ENCODE data around the gene YPEL4.

YPEL4 gene

DNA sequence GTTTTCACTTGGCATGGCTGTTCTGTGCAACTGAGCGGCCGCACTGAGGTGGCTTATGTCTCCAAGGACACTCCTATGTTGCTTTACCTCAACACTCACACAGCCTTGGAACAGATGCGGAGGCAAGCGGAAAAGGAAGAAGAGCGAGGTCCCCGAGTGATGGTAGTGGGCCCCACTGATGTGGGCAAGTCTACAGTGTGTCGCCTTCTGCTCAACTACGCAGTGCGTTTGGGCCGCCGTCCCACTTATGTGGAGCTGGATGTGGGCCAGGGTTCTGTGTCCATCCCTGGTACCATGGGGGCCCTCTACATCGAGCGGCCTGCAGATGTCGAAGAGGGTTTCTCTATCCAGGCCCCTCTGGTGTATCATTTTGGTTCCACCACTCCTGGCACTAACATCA, 10.0 kb upstream of the YPEL4 start:
- peaks cover 2% of the 10 kb centered on the region for H3K79me2 ChIP-seq
- H3K36me3 ChIP-seq (ENCODE audit: control insufficient read depth, insufficient read depth, low read length): no peaks in the 10 kb centered on the region
- no peak overlapping the region for H3K27ac ChIP-seq
- H3K4me3 ChIP-seq (ENCODE audit: low read depth, low read length): no peak overlapping the region
- H3K4me2 ChIP-seq (ENCODE audit: low read length): no peak overlapping the region
- no peak overlapping the region for H3K9ac ChIP-seq
- H2AFZ ChIP-seq: no peak overlapping the region
- TF ChIP-seq, protein P1, sequence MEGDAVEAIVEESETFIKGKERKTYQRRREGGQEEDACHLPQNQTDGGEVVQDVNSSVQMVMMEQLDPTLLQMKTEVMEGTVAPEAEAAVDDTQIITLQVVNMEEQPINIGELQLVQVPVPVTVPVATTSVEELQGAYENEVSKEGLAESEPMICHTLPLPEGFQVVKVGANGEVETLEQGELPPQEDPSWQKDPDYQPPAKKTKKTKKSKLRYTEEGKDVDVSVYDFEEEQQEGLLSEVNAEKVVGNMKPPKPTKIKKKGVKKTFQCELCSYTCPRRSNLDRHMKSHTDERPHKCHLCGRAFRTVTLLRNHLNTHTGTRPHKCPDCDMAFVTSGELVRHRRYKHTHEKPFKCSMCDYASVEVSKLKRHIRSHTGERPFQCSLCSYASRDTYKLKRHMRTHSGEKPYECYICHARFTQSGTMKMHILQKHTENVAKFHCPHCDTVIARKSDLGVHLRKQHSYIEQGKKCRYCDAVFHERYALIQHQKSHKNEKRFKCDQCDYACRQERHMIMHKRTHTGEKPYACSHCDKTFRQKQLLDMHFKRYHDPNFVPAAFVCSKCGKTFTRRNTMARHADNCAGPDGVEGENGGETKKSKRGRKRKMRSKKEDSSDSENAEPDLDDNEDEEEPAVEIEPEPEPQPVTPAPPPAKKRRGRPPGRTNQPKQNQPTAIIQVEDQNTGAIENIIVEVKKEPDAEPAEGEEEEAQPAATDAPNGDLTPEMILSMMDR (IDR thresholded peaks at IDR 0.05): no peak
- H3K9me3 ChIP-seq (ENCODE audit: control insufficient read depth, low read length): no peaks in the 10 kb centered on the region
- no peaks in the 10 kb centered on the region for H3K27me3 ChIP-seq (ENCODE audit: control insufficient read depth, insufficient read depth, low read length)
- H3K4me1 ChIP-seq: no peaks in the 10 kb centered on the region

DNA sequence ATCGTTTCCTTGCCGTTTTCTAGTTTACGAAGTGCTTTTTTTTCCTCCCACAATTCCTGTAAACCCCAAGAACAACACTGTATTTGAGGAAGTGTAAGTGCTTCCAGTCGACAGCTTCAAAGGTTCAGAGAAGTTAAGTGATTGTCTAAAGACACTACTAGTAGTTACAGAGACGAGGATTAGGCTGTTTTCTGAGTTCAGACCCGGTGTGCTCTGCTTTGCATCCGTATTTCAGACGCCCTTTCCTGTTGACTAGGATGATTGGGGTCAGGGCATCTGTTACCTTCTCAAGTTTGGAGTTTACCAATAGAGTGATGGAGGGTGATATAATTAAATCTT, 8.3 kb upstream of the YPEL4 start:
- no peaks in the 10 kb centered on the region for H3K27me3 ChIP-seq (ENCODE audit: control insufficient read depth, insufficient read depth, low read length)
- TF ChIP-seq, protein P1 (IDR thresholded peaks at IDR 0.05): no peak

DNA sequence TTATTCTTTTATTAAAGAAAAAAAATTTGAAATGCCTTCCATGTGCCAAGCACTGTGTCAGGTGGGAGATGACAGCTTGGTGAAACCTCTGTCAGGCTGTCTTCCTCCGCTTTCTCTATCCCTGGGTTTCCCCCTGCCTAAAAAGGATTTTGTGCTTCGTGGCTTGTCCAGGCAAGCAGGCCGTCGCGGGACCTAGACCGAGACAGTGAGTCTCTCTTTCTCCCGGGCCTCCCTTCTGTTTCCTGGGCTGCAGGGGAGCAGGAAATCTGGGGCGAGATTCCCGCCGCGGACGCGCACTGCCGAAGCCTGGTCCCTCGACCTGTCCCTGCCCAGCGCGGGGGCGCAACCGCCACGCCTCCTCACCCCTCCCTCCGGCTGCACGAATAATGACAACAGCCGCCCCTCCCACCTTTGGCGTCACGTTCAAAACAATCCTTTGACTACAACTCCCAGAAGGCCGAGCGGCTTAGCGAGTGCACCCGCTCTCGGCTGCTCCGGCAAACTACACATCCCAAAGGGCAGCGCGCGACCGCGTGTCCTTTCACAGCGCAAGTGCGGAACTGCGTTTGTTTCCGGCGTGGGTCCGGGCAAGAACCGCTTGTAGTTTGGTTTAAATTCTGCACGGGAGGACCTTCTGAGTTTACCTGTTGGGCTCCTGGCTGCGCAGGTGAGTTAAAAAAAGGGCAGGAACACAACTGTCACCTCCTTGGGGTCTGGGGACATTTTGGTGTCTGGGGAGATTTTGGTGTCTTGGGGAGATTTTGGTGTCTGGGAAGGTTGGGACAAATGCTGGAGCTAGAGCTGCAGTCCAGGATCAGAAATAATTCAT, 7.7 kb upstream of the YPEL4 start, which contains the start of gene CLP1:
TSS of gene CLP1 (plus strand) at position 569 of the 829 bp plus-strand sequence. CDS start 1,715 bp downstream, outside the sequence.
- no peaks in the 10 kb centered on the region for H3K9me3 ChIP-seq (ENCODE audit: control insufficient read depth, low read length)
- no peaks in the 10 kb centered on the region for H3K4me1 ChIP-seq
- no peaks in the 10 kb centered on the region for H3K36me3 ChIP-seq (ENCODE audit: control insufficient read depth, insufficient read depth, low read length)
- H3K4me2 ChIP-seq (ENCODE audit: low read length): peak within 1 kb of the TSS; percentile 86
- H3K4me3 ChIP-seq (ENCODE audit: low read depth, low read length): peak within 1 kb of the TSS; percentile 81
- peak within 1 kb of the TSS; percentile 88 for H2AFZ ChIP-seq
- no peak within 1 kb of the TSS for H3K9ac ChIP-seq
- H3K27ac ChIP-seq: peak within 1 kb of the TSS; percentile 74
- TF ChIP-seq, protein P1 (IDR thresholded peaks at IDR 0.05): no peak
- peaks cover 2% of the 10 kb centered on the region for H3K79me2 ChIP-seq
- no peaks in the 10 kb centered on the region for H3K27me3 ChIP-seq (ENCODE audit: control insufficient read depth, insufficient read depth, low read length)

More for the DNA sequence above, 8.3 kb upstream of the YPEL4 start:
- no peaks in the 10 kb centered on the region for H3K9me3 ChIP-seq (ENCODE audit: control insufficient read depth, low read length)
- peak overlapping the region; percentile 74 for H3K27ac ChIP-seq
- H3K4me3 ChIP-seq (ENCODE audit: low read depth, low read length): peak overlapping the region; percentile 81
- H3K4me1 ChIP-seq: no peaks in the 10 kb centered on the region
- H3K9ac ChIP-seq: no peak overlapping the region
- H2AFZ ChIP-seq: peak overlapping the region; percentile 86
- no peaks in the 10 kb centered on the region for H3K36me3 ChIP-seq (ENCODE audit: control insufficient read depth, insufficient read depth, low read length)
- peak overlapping the region; percentile 86 for H3K4me2 ChIP-seq (ENCODE audit: low read length)
- H3K79me2 ChIP-seq: peaks cover 2% of the 10 kb centered on the region

DNA sequence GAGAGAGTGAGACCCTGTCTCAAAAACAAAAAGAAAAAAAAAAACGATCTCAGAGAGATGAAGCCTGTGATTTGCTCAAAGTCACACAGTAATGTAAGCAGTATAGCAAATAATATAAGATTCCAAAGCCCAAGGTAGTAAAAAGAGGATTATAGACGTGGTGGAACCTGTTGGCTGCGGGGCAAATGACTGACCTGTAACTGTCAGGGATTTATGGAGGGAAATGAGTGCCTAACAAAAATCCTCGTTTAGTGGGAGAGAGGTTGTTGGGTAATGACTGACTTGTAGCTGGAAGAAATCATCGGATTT, 7.1 kb upstream of the YPEL4 start:
- no peaks in the 10 kb centered on the region for H3K4me1 ChIP-seq
- no peak overlapping the region for H3K9ac ChIP-seq
- no peaks in the 10 kb centered on the region for H3K27me3 ChIP-seq (ENCODE audit: control insufficient read depth, insufficient read depth, low read length)
- H3K79me2 ChIP-seq: peaks cover 2% of the 10 kb centered on the region
- no peaks in the 10 kb centered on the region for H3K9me3 ChIP-seq (ENCODE audit: control insufficient read depth, low read length)
- H3K4me2 ChIP-seq (ENCODE audit: low read length): peak overlapping the region; percentile 57
- TF ChIP-seq, protein P1 (IDR thresholded peaks at IDR 0.05): no peak
- peak overlapping the region; percentile 74 for H3K27ac ChIP-seq
- no peaks in the 10 kb centered on the region for H3K36me3 ChIP-seq (ENCODE audit: control insufficient read depth, insufficient read depth, low read length)
- H2AFZ ChIP-seq: peak overlapping the region; percentile 88
- H3K4me3 ChIP-seq (ENCODE audit: low read depth, low read length): peak overlapping the region; percentile 46

DNA sequence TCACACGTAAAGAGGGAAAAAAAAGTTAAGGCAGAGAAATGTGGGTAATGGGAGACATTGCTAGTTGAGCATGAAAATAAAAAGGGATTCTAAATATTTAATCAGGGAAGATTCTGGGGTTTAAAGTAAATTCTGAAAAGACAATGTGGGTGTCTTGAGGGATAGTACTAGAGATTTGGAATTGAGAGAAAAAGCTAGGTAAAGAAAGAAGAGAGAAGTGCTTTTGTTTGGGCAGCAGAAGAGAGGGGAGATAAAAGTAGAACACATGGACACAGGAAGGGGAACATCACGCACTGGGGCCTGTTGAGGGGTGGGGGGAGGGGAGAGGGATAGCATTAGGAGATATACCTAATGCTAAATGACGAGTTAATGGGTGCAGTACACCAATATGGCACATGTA, 3.5 kb upstream of the YPEL4 start:
- Histone ChIP-seq H3K27ac (no peak overlapping the region), H3K79me2 (no peaks in the 10 kb centered on the region), H3K27me3 (ENCODE audit: control insufficient read depth, insufficient read depth, low read length) (no peaks in the 10 kb centered on the region), H3K4me3 (ENCODE audit: low read depth, low read length) (no peak overlapping the region), H3K4me1 (no peaks in the 10 kb centered on the region), H3K9ac (no peak overlapping the region), H3K36me3 (ENCODE audit: control insufficient read depth, insufficient read depth, low read length) (no peaks in the 10 kb centered on the region), H2AFZ (no peak overlapping the region), H3K4me2 (ENCODE audit: low read length) (no peak overlapping the region), H3K9me3 (ENCODE audit: control insufficient read depth, low read length) (no peaks in the 10 kb centered on the region)
- TF ChIP-seq, protein P1 (IDR thresholded peaks at IDR 0.05): no peak

All from parathyroid adenoma (tissue), 2 donors.